Neural crest cell (in vitro differentiated cells): Measurements from ENCODE around the gene DBF4B. TPM values are rescaled to one million over a fixed set of nuclear protein-coding genes. Genes with fewer than 3 reads are reported as not detected.
A peak's percentile ranks its signal among the peaks of the same experiment; 100 is the strongest.
"Not testable (repeated sequence)": the region's sequence is repeated elsewhere in the genome, so short reads cannot be mapped to it uniquely, and the experiment has no call there.

Experiments used
- DNase-seq: peaks from one replicate; pipeline ENCODE4 v3.0.0; 2021; ENCODE audit warnings: low read depth, mixed read lengths, low spot score
- H3K27ac Mint-ChIP-seq: one replicate; pipeline ENCODE4 v1.8.0; 2021; ENCODE audit warnings: mild to moderate bottlenecking, mixed read lengths; ENCODE audit not compliant: unreplicated experiment
- H3K27me3 Mint-ChIP-seq: 2 replicates; pipeline ENCODE4 v1.8.0; 2021; ENCODE audit warnings: low read depth, mild to moderate bottlenecking, mixed read lengths
- H3K36me3 Mint-ChIP-seq: 2 replicates; pipeline ENCODE4 v1.8.0; 2021; ENCODE audit warnings: low read depth, mild to moderate bottlenecking, mixed read lengths
- H3K4me1 Mint-ChIP-seq: 2 replicates; pipeline ENCODE4 v1.8.0; 2021; ENCODE audit warnings: mixed read lengths
- H3K4me3 Mint-ChIP-seq: one replicate; pipeline ENCODE4 v1.8.0; 2021; ENCODE audit warnings: mild to moderate bottlenecking, mixed read lengths
- H3K9me3 Mint-ChIP-seq: 2 replicates; pipeline ENCODE4 v1.8.0; 2021; ENCODE audit warnings: mixed read lengths
- total RNA-seq: library from RNA; stranded (reverse); gene quantifications from 2 replicates; pipeline ENCODE4 v1.2.1, GENCODE V29; 2021
- TF ChIP-seq, protein P1 (sequence below): fragments of 200-600 bp; sonication (generic); conservative IDR thresholded peaks from 2 replicates; pipeline ENCODE4 v1.5.0; 2021; ENCODE audit warnings: antibody characterized with exemption, mild to moderate bottlenecking

The DBF4B gene
- total RNA-seq, 1 donor from 2014 or later, result 51.1 TPM

DNA sequence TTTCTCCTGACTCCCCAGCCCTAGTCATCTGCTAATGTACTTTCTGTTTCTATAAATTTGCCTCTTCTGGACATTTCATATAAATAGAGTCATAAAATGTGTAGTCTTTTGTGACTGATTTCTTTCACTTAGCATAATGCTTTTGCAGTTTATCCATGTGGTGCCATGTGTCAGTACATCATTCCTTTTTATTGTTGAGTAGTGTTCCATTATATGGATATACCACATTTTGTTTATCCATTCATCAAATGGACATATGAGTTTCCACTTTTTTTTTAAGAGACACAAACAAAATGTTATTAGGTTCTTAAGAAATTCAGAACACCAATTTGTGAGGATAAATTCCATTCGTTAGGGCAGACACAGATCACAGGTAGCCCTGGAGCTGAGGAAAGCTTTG, 11.0 kb downstream of the DBF4B start:
- Mint-ChIP-seq H3K36me3 (peaks cover 11% of the 10 kb centered on the region), H3K4me1 (no peaks in the 10 kb centered on the region), H3K9me3 (no peaks in the 10 kb centered on the region), H3K27me3 (no peaks in the 10 kb centered on the region), H3K4me3 (no peak overlapping the region), H3K27ac (no peak overlapping the region)
- TF ChIP-seq, protein P1, sequence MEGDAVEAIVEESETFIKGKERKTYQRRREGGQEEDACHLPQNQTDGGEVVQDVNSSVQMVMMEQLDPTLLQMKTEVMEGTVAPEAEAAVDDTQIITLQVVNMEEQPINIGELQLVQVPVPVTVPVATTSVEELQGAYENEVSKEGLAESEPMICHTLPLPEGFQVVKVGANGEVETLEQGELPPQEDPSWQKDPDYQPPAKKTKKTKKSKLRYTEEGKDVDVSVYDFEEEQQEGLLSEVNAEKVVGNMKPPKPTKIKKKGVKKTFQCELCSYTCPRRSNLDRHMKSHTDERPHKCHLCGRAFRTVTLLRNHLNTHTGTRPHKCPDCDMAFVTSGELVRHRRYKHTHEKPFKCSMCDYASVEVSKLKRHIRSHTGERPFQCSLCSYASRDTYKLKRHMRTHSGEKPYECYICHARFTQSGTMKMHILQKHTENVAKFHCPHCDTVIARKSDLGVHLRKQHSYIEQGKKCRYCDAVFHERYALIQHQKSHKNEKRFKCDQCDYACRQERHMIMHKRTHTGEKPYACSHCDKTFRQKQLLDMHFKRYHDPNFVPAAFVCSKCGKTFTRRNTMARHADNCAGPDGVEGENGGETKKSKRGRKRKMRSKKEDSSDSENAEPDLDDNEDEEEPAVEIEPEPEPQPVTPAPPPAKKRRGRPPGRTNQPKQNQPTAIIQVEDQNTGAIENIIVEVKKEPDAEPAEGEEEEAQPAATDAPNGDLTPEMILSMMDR, result no peak
- DNase-seq, result no peak

DNA sequence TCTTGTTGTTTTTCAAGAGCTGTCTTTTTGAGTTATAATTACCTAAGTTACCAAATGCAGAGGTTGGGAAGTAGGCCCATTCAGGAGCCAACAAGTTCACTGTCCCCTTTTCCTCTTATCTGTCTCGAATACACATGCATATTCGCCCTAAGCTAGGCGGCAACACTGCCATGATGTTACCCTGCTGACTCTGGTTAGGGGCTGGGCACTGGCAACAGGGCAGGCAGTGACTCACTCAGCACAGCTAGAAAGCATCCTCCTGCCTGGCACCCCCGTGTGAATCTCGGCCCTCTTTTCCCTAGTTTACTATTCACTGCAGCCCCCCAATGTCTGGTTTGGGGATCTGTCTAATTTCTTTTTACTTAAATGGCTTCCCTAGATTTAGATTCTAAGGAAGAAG, 13.8 kb downstream of the DBF4B start:
- peaks cover 13% of the 10 kb centered on the region for H3K36me3 Mint-ChIP-seq

DNA sequence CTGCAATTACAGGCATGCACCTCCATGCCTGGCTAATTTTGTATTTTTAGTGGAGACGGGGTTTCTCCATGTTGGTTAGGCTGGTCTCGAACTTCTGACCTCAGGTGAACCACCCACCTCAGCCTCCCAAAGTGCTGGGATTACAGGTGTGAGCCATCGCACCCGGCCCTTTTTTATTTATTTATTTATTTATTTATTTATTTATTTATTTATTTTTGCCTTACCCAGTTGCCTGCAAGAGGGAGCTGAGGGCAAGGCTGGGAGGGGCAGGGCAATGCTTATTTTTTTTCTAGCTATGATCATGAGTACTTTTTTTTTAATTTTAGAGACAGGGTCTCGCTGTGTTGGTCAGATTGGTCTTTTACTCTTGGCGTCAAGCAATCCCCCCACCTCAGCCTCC, 17.7 kb downstream of the DBF4B start:
- H3K27me3 Mint-ChIP-seq, H3K4me3 Mint-ChIP-seq, H3K9me3 Mint-ChIP-seq, H3K36me3 Mint-ChIP-seq, DNase-seq, H3K4me1 Mint-ChIP-seq, H3K27ac Mint-ChIP-seq: not testable (repeated sequence)

More for the DNA sequence above, 13.8 kb downstream of the DBF4B start:
- no peak overlapping the region for H3K27ac Mint-ChIP-seq
- no peaks in the 10 kb centered on the region for H3K4me1 Mint-ChIP-seq
- no peaks in the 10 kb centered on the region for H3K27me3 Mint-ChIP-seq
- no peak for DNase-seq
- TF ChIP-seq, protein P1, result no peak
- H3K9me3 Mint-ChIP-seq, result no peaks in the 10 kb centered on the region
- no peak overlapping the region for H3K4me3 Mint-ChIP-seq

- Mint-ChIP-seq H3K4me1 (no peaks in the 10 kb centered on the region), H3K4me3 (no peak overlapping the region), H3K9me3 (no peaks in the 10 kb centered on the region), H3K27me3 (no peaks in the 10 kb centered on the region), H3K36me3 (peaks cover 10% of the 10 kb centered on the region), H3K27ac (no peak overlapping the region)
- TF ChIP-seq, protein P1, result peak; percentile 49
- no peak for DNase-seq
Observed at GRCh38 chr17:44733753-44734152, 25.3 kb downstream of the DBF4B start.

GRCh38 chr17:44734272-44734671, 25.8 kb downstream of the DBF4B start:
- no peaks in the 10 kb centered on the region for H3K9me3 Mint-ChIP-seq
- peaks cover 10% of the 10 kb centered on the region for H3K36me3 Mint-ChIP-seq

DNA sequence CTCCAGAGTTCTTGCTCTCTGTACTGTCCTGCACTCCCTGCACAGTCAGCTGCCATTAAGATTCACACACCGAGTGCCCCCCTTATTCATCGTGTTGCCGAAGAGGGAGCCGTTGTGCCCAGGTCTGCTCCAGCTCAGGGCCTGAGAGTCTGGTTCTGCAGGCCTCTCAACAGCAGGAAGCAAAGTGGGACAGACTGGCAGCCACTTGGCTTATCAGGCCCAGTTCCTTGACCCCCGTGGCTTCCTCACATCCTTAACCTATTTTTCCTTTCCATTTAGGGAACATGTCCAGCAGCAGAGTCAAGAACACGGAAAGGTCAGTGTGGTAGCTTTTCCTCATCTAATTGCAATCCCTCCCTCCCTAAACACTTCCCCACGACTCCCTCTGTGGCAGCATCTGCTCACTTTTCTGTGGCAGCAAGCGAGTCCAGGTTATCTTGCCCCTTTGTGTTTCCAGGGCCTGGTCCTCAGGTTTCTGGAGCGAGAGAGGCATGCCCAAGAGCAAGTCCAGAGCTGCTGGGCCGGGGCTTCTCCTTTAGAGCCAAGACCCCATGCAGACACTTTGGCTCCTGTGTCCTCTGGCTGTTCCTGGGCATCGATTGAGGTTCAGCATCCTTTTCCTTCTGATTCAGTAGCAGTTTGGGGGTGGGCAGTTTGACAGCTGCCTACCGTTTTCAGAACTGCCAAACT, 28.2 kb downstream of the DBF4B start:
- no peaks in the 10 kb centered on the region for H3K27me3 Mint-ChIP-seq
- no peaks in the 10 kb centered on the region for H3K4me1 Mint-ChIP-seq
- H3K27ac Mint-ChIP-seq, result no peak overlapping the region
- H3K36me3 Mint-ChIP-seq, result peaks cover 6% of the 10 kb centered on the region
- no peaks in the 10 kb centered on the region for H3K9me3 Mint-ChIP-seq
- H3K4me3 Mint-ChIP-seq, result no peak overlapping the region
- TF ChIP-seq, protein P1, result no peak
- no peak for DNase-seq

More at GRCh38 chr17:44734272-44734671, 25.8 kb downstream of the DBF4B start:
- no peak overlapping the region for H3K4me3 Mint-ChIP-seq
- no peak overlapping the region for H3K27ac Mint-ChIP-seq
- no peaks in the 10 kb centered on the region for H3K27me3 Mint-ChIP-seq
- DNase-seq, result no peak
- TF ChIP-seq, protein P1, result no peak
- no peaks in the 10 kb centered on the region for H3K4me1 Mint-ChIP-seq
